NCI-H2107 treated with DMSO at 0.1 percent for 48 hours (cell line): Measurements from ENCODE around the gene LMX1A.

Experiments
- DNase-seq: peaks from one replicate; lab custom pipeline; 2025; ENCODE audit not compliant: unreplicated experiment; lab: John Stamatoyannopoulos, UW

The LMX1A gene

DNA sequence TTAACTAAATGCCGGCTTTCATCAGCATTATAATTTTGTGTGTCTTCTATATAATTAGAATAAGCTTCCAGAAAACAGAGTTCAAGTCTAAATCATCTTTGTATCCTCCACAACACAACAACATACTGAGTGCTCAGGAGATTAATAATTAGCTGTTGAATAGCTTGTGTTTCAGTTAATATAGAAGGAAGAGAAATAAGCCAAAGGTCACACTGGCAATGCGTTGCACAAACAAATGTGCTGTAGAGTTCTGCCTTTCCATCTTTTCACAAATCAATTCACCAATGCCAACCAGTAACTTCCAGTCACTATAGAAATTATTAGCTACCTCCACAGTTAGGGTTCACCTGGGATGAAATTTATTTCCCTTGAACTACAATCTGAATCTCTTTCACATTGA lies 132.0 kb downstream of the LMX1A start:
- no peak for DNase-seq

DNA sequence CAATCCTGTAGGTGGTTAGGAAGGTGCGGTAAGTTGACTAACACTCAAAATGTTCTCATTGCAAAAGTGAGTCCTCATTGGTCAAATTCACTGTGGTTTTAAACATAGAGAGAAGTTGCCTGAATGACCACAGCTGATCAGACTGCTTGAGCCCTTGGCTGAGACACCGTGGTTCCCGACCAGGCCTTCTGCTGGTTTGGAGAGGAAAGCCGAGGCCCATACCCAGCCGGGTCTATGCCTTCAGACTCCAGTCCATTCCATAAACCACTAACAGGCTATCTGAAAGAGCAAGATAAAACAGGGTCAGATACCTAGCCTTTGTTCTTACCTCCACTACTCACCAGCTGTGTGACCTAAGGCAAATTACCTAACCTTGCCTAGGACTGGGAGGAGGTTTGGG lies 133.9 kb downstream of the LMX1A start:
- DNase-seq: no peak

GRCh38 chr1:165218731-165219130 lies 137.8 kb downstream of the LMX1A start:
- no peak for DNase-seq

DNA sequence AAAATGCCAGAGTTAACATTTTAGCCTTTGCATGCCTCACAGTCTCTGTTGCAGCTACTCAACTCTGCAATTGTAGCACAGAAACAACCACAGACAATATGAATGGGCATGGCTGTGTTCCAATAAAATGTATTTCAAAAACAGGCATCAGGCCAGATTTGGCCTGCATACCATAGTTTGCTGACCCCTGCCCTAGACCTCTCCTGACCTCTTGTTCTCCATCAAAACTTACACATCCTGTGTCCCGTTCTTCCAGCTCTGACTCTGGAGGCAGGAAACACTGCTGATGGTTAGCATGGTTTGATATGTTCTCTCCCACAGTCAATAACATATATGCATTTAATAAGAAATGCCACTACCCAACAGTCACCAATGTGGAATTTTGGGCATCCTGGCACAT lies 138.6 kb downstream of the LMX1A start:
- DNase-seq: no peak

GRCh38 chr1:165216254-165216653 lies 140.3 kb downstream of the LMX1A start:
- no peak for DNase-seq

DNA sequence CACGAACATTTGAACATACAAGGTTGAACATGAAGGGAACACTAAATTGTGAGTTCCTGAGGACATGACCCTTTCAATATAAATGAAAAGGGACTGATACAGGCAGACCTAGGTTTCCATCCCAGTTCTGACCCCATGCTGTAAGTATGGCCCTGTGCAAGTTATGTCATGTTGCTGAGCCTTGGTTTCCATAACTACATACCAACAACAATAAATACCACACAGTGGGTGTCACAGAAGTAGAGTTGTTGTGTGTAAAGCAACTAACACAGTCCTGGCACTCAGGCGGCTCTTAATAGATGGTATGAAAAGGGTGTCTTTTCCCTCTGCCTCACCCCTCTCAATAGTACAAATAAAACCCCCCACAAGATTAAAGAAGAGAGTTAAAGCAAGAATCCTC lies 140.8 kb downstream of the LMX1A start:
- DNase-seq: no peak

- DNase-seq: no peak
Observed at GRCh38 chr1:165212229-165212628, 144.3 kb downstream of the LMX1A start.

- no peak for DNase-seq
Observed at GRCh38 chr1:165207853-165208515, 148.5 kb downstream of the LMX1A start.

GRCh38 chr1:165205145-165205544 lies 151.4 kb downstream of the LMX1A start:
- DNase-seq: no peak

GRCh38 chr1:165204548-165204947 lies 152.0 kb downstream of the LMX1A start:
- no peak for DNase-seq

GRCh38 chr1:165191087-165191486 lies 165.4 kb downstream of the LMX1A start:
- no peak for DNase-seq

DNA sequence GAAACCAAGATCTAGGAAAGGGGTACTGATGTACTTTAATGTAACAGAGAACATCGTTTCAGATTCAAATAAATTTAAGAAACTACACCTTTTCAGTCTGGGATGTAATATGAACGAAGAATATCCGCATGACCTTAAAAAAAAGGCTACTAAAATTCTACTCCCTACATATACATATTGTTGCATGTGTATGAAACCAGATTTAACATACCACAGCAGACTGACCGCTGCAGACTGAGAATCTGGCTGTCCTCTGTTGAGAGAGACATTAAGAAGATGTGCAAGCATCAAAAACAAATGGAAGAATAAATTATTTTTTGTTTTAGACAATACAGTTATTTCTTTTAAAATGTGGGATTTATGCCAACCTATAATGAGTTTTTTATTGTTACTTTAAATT lies 166.6 kb downstream of the LMX1A start:
- no peak for DNase-seq

GRCh38 chr1:165189011-165189410 lies 167.5 kb downstream of the LMX1A start:
- no peak for DNase-seq

DNA sequence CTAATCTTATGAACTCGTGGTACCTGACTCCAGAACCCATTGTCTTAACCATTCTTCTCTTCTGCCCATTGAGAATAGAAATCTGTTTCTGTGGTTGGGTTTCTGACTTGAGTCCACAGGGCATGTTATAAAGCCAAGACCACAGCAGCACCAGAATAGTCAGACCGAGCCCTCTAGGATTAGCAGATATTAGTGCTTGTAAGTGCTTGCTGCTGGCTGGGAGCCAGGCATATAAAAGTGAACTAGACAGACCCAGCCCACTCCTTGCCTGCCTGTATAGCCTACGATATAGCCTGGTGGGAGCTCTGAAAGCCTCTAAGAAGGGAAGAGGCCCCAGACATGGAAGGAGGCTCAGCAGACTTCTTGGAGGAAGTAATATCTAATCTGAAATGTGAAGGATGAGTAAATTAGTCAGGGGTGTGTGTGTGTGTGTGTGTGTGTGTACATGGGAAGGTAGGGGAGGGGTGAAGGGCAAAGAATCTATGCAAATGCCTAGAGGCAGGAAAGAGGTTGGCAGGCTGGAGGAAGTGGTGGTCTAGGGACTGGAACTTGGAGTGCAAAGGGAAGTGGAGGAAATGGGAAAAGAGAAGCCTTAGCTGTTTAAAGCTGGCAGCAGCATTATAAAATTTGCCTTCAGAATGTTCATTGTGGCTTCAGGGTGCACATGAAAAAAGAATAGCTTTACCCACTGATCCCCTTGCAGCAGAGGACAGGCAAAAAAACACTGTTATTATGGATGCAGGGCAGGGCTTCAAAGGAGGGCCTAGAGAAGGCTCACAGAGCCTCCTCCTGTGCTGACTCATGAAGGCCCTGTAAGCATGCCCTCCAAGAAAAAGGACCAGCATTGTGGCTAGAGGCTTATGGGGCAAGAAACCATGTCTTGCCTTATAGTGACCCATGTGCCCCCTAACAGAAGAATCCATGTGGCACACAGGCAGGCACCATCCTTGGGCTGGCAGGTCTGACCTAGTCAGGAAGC lies 169.2 kb downstream of the LMX1A start:
- DNase-seq: no peak

- DNase-seq: no peak
Observed at GRCh38 chr1:165185161-165185889, 171.2 kb downstream of the LMX1A start.

GRCh38 chr1:165182975-165183374 lies 173.5 kb downstream of the LMX1A start:
- no peak for DNase-seq

GRCh38 chr1:165179306-165179705 lies 177.2 kb downstream of the LMX1A start:
- DNase-seq: no peak

DNA sequence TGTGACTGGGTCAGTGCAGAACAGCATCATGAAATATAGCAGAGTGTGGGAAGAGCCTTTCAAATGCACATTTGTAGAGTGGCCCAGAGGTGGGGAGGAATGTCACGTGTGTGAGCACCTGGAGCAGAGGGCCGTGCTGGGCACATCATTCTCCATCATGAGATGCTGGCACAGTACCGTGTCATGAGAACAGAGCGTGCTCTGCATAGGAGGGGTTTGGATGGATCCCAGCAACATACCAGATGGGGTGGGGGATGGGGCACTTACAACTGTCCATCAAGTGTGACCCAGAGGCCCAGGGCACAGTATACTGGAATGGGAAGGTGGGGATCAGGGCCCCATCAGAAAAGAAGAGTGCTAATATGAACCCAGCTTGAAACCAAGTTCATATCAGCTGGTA lies 182.0 kb downstream of the LMX1A start:
- DNase-seq: no peak

DNA sequence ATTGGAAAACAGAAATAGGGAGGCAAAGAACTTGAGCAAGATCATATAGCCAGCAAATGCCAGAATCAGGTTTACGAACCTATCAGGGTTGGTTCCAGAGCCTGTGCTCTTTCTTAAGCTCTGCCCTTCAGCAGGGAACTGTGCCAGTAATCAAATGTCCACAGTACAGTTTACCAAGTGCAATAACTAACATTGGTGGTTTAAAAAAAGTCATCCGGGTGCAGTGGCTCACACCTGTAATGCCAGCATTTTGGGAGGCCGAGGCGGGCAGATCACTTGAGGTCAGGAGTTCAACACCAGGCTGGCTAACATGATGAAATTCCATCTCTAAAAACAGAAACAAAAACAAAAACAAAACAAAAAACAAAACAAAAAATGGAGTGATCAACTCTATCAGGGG lies 182.7 kb downstream of the LMX1A start:
- no peak for DNase-seq

- no peak for DNase-seq
Observed at GRCh38 chr1:165173409-165173808, 183.1 kb downstream of the LMX1A start.

DNA sequence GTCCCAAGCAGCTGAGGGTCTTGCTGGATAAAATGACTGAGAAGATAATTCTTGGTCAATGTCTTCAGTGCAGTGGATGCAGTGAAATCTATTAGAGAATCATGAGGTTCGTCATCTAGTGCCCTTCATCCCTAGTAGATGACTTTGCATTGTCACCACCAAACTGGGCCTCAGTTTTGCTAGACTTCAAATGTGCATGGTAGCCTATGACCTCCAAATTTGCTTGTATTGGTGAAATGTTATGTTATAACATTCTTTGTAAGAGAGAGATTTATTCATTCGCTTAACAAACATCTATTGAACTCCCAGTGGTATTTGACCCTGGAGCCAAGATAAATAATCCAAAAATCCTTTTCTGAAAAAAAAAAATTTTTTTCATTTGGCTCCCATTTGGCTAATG lies 183.8 kb downstream of the LMX1A start:
- DNase-seq: no peak

GRCh38 chr1:165169729-165170128 lies 186.8 kb downstream of the LMX1A start:
- no peak for DNase-seq
